ENCODE data around the gene WDR44. TPM values are rescaled to one million over a fixed set of nuclear protein-coding genes. Genes with fewer than 3 reads are reported as not detected.

The WDR44 gene
- total and polyA plus RNA-seq, 10 of the 15 experiments (the other 5 are each of a cell fraction or from before 2014, with no cell fraction given): 3.4 to 14.0 (median 11.6) TPM

GRCh38 chrX:118352566-118352965 lies 6.7 kb downstream of the WDR44 start:
- Histone ChIP-seq H3K36me3 (ENCODE audit: control insufficient read depth in 2 of 2, insufficient read depth in 2 of 2, low read length in 1 of 2) (no peaks in the 10 kb centered on the region), H3K4me3 (no peak overlapping the region), H2AFZ (ENCODE audit: control insufficient read depth, low read depth, low read length) (no peak overlapping the region), H3K27ac (ENCODE audit: control insufficient read depth, insufficient read depth) (no peak overlapping the region), H3K9ac (ENCODE audit: control insufficient read depth, insufficient read depth, low read length) (no peak overlapping the region), H3K27me3 (replicated peaks in 1 of 2; ENCODE audit: control insufficient read depth in 2 of 2, insufficient read depth in 2 of 2, low read length in 1 of 2) (no peaks in the 10 kb centered on the region), H3K79me2 (ENCODE audit: control insufficient read depth, insufficient read depth, low read length) (peaks cover 49% of the 10 kb centered on the region), H4K20me1 (ENCODE audit: control insufficient read depth, insufficient read depth) (no peaks in the 10 kb centered on the region), H3K4me1 (ENCODE audit: control insufficient read depth, insufficient read depth, low read length) (peaks cover 5% of the 10 kb centered on the region), H3K9me3 (replicated peaks; ENCODE audit: control insufficient read depth, insufficient read depth, low read length) (no peaks in the 10 kb centered on the region), H3K4me2 (ENCODE audit: control insufficient read depth, insufficient read depth) (no peak overlapping the region)
- TF ChIP-seq SMARCA5 (IDR thresholded peaks at IDR 0.05) (no peak), TBL1XR1 (IDR thresholded peaks at IDR 0.05; ENCODE audit: low read depth, low read length) (no peak), CREM (IDR thresholded peaks at IDR 0.05; ENCODE audit: low read depth) (no peak), ELK1 (IDR thresholded peaks at IDR 0.05; ENCODE audit: low read depth, low read length) (no peak), FOS (IDR thresholded peaks at IDR 0.05; ENCODE audit: borderline replicate concordance, extremely low read depth, insufficient read length) (no peak), MEF2A (IDR thresholded peaks at IDR 0.05; ENCODE audit: insufficient read depth, low read depth, low read length) (no peak), MLLT1 (IDR thresholded peaks at IDR 0.05) (no peak), NFYA (IDR thresholded peaks at IDR 0.05; ENCODE audit: borderline replicate concordance, low read depth, low read length) (no peak), ZNF207 (IDR thresholded peaks at IDR 0.05; ENCODE audit: borderline replicate concordance) (no peak), ZNF274 (IDR thresholded peaks at IDR 0.05; ENCODE audit: insufficient read depth, insufficient read length) (no peak)
- ChIA-PET RAD21 (ENCODE audit: unreplicated experiment) (interaction anchor here (1.1 kb wide), 1 partner anchor 249 kb away, joined by 3 read pairs; no protein-coding TSS in a partner anchor), SMC1A (ENCODE audit: uncharacterized antibody, unreplicated experiment) (interaction anchor here (1.1 to 1.6 kb wide), 3 partner anchors 9 to 20 kb away, joined by 3 read pairs; no protein-coding TSS in a partner anchor), POLR2A (no interaction called here), CTCF (interaction anchor here (0.8 kb wide), 1 partner anchor 25 kb away, joined by 3 read pairs; no protein-coding TSS in a partner anchor)
- FAIRE-seq (no peak), DNase-seq (ENCODE audit: low read depth, low spot score) (no peak), ATAC-seq (no peak)
- BruUV-seq (replicated peaks): no TSS peak
- in situ Hi-C loops (cut with MboI) (no loop called here), intact Hi-C loops (cut with micrococcal nuclease; ENCODE audit: unreplicated experiment) (no loop called here)

Measured in GM12878 (cell line).